HG02943 (cell line): Measurements from ENCODE around the gene SLC9A4.
"Not testable (repeated sequence)": the region's sequence is repeated elsewhere in the genome, so short reads cannot be mapped to it uniquely, and the experiment has no call there.

Experiments
- ATAC-seq: cut with Tn5 transposase; IDR thresholded peaks from one replicate; pipeline ENCODE4 v1.9.1; 2021; ENCODE audit warnings: mild to moderate bottlenecking, low read depth, moderate library complexity; ENCODE audit not compliant: unreplicated experiment

The SLC9A4 gene

DNA sequence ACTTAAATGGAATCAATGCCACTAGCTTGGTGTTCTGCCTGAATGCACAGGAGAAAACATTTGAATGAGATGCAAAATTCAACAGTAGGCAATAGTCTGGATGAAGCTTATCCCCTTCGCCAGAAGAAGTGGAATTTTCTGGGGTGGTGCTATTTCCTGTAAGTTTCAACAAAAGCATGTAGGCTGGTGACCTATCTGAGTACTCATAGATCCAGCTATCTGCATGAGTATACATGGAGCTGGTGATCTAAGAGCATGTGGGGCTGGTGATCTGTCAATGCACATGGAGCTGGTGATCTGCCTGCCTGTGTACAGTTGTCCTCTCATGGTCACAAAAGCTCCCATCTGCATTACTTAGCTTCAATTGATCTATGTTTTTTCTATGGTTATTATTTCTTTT, 71.2 kb downstream of the SLC9A4 start:
- no peak for ATAC-seq

DNA sequence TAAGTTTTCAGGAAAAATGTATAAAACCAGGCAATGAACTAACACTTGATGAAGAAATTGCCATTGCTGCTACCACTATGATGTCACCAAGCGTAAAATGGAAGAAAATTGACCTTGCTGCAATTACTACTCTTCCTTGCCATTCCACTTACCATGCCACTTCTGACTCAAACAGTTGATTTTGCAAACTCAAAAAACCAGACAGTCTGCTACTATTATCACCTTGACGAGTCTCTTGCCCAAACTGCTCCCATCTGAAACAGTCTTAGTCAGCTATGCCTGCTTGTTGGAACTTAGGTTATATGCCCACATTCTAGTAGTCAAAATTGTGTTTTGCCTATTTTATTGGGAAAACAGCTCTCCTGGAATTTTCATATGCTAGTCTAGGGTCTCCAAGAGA, 74.4 kb downstream of the SLC9A4 start:
- ATAC-seq: no peak

DNA sequence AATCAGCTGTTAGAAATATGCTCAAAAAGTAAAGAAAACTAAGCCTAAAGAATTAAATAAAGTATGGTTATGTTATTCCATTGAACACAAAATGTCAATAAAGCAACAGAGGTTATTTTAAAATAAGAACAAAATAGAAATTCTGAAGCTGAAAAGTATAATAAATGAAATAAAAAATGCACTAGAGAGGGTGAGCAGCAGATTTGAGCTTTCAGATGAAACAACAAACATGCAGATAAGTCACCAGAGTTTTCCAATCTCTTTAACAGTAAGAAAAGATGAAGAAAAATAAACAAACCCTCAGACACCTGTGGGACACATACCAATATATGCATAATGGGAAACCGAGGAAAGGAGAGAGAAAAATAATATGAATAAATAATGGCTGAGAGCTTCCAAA, 76.0 kb downstream of the SLC9A4 start:
- ATAC-seq: no peak

DNA sequence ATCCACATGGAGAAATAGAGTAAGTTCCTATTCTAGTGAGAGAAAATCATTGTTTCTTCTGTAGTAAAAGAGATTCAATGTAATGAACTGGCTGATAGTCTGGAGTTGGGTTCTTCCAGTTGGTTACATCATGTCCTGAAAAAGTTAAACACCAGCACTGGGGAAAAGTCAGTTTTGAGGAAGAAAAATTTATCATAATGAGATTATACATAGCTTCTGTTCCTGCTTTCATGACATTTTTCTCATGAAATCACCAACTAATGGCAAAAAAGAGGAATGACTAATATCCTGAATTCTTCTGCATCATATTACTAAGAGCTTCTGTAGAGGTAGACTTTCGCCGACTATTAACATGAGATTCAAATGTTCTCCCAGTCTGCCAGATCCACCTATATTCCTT, 77.1 kb downstream of the SLC9A4 start:
- no peak for ATAC-seq

DNA sequence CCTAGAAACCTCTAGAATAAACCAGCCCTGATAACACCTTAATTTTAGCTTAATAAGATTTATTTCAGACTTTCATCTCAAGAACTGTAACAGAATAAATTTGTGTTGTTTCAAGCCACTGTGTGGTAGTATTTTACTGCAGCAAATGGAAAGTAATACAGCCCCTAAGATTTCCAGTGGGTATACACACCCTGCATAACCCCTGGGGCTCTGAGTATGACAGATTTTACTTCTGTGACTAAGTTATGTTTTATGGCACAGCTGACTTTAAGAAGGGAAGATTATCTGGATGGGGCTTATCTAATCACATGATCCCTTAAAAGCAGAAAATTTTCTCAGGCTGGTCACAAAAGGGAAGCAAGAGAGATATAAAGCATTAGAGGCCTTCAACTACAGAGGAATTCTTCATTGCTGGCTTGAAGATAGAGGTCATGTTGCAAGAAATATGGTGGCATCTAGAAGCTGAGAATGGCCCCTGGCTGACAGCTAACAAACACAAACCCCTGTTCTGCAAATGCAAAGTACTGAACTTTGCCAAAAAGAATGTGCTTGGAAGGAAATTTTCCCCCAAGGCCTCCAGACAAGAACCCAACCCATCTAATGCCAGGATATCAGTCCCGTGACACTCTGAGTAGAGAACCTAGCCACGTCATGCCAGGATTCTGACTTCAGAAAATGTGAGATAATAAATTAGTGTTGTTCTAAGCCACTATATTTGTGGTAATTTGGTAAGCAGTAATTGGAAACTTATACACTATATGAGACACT, 78.5 kb downstream of the SLC9A4 start:
- no peak for ATAC-seq

DNA sequence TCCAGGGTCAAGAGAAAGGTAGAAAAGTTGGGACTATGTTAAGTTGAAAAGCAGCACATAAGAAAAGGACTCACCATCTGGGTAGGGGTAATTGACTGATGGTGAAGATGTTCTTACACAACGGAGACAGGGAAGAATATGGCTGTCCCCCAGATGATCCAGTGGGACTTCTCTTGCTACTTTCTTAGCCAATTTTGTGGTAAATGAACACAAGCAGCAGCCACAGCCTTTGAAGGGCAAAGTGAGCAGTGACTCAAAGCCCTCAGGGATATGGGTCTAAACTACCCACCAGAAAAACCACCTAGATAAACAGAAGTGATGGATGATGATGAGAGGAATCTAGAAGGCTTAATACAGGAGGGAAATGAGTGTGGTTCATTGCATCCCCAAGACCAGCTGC, 80.6 kb downstream of the SLC9A4 start:
- no peak for ATAC-seq

DNA sequence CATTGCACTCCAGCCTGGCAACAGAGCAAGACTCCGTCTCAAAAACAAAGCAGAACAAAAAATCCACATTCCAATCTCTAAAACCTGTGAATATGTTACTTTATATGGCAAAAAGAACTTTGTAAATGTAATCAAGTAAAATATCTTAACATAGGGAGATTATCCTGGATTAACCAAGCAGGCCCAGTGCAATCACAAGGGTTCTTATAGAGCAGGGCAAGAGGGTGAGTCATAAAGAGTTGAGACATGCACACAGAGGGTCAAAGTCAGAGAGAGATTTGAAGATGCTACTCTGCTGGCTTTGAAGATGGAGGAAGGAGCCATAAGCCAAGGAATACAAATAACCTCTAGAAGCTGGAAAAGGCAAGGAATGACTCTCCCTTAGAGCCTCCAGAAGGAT, 85.4 kb downstream of the SLC9A4 start:
- ATAC-seq: no peak

DNA sequence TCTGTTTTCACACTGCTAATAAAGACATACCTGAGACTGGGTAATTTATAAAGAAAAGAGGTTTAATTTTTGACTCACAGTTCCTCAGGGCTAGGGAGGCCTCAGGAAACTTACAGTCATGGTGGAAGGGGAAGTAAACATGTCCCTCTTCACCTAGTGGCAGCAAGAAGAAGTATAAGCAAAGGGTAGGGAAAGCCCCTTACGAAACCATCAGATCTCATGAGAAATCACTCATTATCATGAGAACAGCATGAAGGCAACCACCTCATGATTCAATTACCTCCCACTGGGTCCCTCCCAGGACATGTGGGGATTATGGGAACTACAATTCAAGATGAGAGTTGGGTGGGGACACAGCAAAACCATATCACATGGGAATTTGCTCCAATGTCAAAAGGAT, 89.5 kb downstream of the SLC9A4 start:
- not testable (repeated sequence) for ATAC-seq

DNA sequence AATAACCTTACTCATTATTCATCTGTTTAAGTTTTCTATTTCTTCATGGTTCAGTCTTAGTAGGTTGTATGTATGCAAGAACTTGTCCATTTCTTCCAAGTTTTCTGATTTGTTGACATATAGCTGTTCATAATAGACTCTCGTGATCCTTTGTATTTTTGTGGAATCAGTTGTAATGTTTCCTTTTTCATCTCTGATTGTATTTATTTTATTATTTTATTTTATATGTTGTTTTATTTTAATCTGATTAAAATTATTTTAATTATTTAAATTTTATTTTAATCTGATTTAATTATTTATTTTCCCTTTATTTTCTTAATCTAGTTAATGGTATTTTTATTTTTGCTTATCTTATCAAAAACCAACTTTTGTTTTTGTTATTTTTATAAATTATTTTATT, 102.9 kb downstream of the SLC9A4 start:
- ATAC-seq: no peak

DNA sequence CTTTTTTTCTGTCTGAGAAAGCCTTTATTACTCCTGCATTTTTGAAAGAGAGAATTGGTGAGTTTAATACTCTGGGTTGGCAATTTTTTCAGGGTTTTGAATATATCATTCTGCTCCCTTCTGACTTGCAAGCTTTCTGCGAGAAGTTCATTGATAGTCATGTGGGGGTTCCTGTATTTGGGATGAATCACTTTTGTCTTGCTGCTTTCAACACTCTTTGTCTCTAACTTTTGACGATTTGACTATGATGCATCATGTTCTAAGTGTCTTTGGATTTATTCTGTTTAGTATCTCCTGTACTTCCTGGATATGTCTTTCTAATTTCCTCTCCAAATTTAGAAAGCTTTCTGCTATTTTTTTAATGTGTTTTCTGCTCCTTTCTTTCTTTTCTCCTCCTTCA, 105.3 kb downstream of the SLC9A4 start:
- ATAC-seq: no peak

DNA sequence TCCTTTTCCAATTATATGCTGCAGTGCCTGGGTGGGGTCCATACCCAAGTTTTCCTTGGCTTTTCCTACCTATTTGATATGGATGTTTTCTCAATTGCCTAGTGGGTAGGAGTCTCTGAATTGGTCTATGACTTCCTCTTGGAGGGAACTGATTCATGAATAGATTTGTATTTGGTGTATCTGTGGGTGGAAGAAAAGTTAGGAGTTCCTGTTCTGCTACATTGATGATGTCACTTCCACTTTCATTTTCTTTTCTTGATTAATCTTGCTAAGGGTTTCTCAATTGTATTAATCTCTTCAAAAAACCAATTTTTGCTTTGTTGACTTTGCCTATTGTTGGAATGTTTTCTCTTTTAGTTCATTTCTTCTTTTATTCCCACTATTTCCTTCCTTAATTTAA, 108.9 kb downstream of the SLC9A4 start:
- ATAC-seq: no peak

DNA sequence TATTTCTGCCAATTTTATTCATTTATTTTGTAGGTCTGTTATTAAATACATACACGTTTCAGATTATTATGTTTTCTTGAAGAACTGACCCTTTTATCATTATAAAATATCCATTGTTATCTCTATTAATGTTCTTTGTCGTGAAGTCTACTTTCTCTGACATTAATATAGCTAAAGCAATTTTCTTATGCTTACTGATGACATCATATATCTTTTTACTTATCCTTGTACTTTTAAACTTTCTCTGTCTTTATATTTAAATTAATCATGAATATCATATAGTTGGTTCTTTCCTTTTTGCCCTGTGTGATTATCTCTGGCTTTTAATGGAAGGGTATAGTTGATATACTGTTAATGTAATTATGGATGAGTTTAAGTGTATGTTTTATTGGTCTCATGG, 109.8 kb downstream of the SLC9A4 start:
- ATAC-seq: no peak
